Panc1 (cell line): ENCODE data around the gene GPC1. TPM values are rescaled to one million over a fixed set of nuclear protein-coding genes. Genes with fewer than 3 reads are reported as not detected.

Experiments
- ATAC-seq: fragments of 200-7000 bp; cut with Tn5 transposase; 2 replicates; pipeline ENCODE4 v1.9.1; 2020; ENCODE audit warnings: mild to moderate bottlenecking, moderate library complexity
- BruUV-seq: library from RNA; stranded (reverse); fragments of 400-500 nt; replicated peaks from 2 replicates; lab custom pipeline; 2021; lab: Mats Ljungman, UMichigan
- CTCF ChIA-PET: fragments of 300-600 bp; sonication (Branson Sonifier 250); formaldehyde crosslinking; loops from one replicate; lab custom pipeline; 2022; ENCODE audit warnings: antibody characterized with exemption; lab: Charles Lee
- POLR2A ChIA-PET: fragments of 300-600 bp; sonication (Branson Sonifier 250); formaldehyde crosslinking; loops from one replicate; lab custom pipeline; 2022; ENCODE audit warnings: antibody characterized with exemption; lab: Charles Lee
- DNase-seq: peaks from one replicate; pipeline ENCODE4 v3.0.0-alpha.2; 2010; ENCODE audit warnings: low read depth, low spot score
- H3K27ac ChIP-seq: 2 replicates; pipeline ENCODE4 v1.5.1; 2011; ENCODE audit warnings: mild to moderate bottlenecking, low read length, inconsistent platforms
- H3K27me3 ChIP-seq: fragments of 200-500 bp; sonication (Bioruptor generic); 2 replicates; pipeline ENCODE4 v1.6.0; 2014; ENCODE audit warnings: low read length, inconsistent platforms; ENCODE audit not compliant: control insufficient read depth, insufficient read depth
- H3K36me3 ChIP-seq: fragments of 200-500 bp; sonication (Bioruptor generic); 2 replicates; pipeline ENCODE4 v1.5.1; 2014; ENCODE audit warnings: inconsistent platforms, mild to moderate bottlenecking, low read length, moderate library complexity; ENCODE audit not compliant: control insufficient read depth, insufficient read depth
- H3K4me1 ChIP-seq: 2 replicates; pipeline ENCODE4 v1.5.1; 2011; ENCODE audit warnings: inconsistent platforms, mild to moderate bottlenecking, low read length, moderate library complexity; ENCODE audit not compliant: control insufficient read depth, insufficient read depth
- H3K4me3 ChIP-seq, 2 experiments: 2 replicates each; pipeline ENCODE4 v1.5.1; 2011 to 2012; ENCODE audit warnings: low read depth in 2 of 2, low read length in 2 of 2, mild to moderate bottlenecking in 2 of 2, inconsistent platforms in 1 of 2, moderate library complexity in 1 of 2
- H3K9me3 ChIP-seq: fragments of 200-500 bp; sonication (Bioruptor generic); 2 replicates; pipeline ENCODE4 v1.5.1; 2014; ENCODE audit warnings: low read depth, mild to moderate bottlenecking, inconsistent platforms, low read length, moderate library complexity; ENCODE audit not compliant: control insufficient read depth, insufficient read depth
- CTCF ChIP-seq: fragments of 450-650 bp; IDR thresholded peaks from 2 replicates; pipeline ENCODE4 v1.5.1; 2017; ENCODE audit warnings: mild to moderate bottlenecking
- POLR2AphosphoS5 ChIP-seq: IDR thresholded peaks from 2 replicates; pipeline ENCODE4 v1.6.1; 2012; ENCODE audit warnings: mild to moderate bottlenecking, low read depth, low read length, moderate library complexity
- REST ChIP-seq, 2 experiments: IDR thresholded peaks; 2 replicates each; pipeline ENCODE4 v1.6.1; 2011 to 2012; ENCODE audit warnings: low read depth in 2 of 2, control low read depth in 1 of 2, low read length in 1 of 2, mild to moderate bottlenecking in 1 of 2, moderate library complexity in 1 of 2; ENCODE audit not compliant: insufficient read depth in 1 of 2
- SIN3A ChIP-seq: IDR thresholded peaks from 2 replicates; pipeline ENCODE4 v1.6.1; 2012; ENCODE audit warnings: low read depth, mild to moderate bottlenecking, low read length, moderate library complexity, borderline replicate concordance; ENCODE audit not compliant: insufficient read depth
- TCF7L2 ChIP-seq: IDR thresholded peaks from 2 replicates; pipeline ENCODE4 v1.6.1; 2011; ENCODE audit warnings: mild to moderate bottlenecking, low read depth, low read length, inconsistent platforms
- in situ Hi-C: cut with HindIII; loops from 2 replicates; pipeline ENCODE4 v1.10.0; 2016; ENCODE audit warnings: low sequenced_read_pairs, low pct_unique_long_range_greater_than_20kb
- intact Hi-C: fragments of 100-400 bp; cut with micrococcal nuclease; formaldehyde crosslinking; loops from one replicate; pipeline ENCODE4 v1.10.0; 2022; ENCODE audit not compliant: unreplicated experiment
- total RNA-seq: library from RNA; stranded (reverse); gene quantifications from one replicate; pipeline ENCODE4 v1.2.1, GENCODE V29; 2021; ENCODE audit not compliant: unreplicated experiment

Gene GPC1
- total RNA-seq, 1 experiment from 2014 or later = 88.7 TPM

GRCh38 chr2:240448387-240449274 lies 13.2 kb downstream of the GPC1 start:
- Histone ChIP-seq H3K9me3 (no peaks in the 10 kb centered on the region), H3K27me3 (no peaks in the 10 kb centered on the region), H3K4me1 (peaks cover 28% of the 10 kb centered on the region), H3K27ac (no peak overlapping the region), H3K36me3 (no peaks in the 10 kb centered on the region), H3K4me3 (no peak overlapping the region)
- POLR2A ChIA-PET = no interaction called here
- in situ Hi-C loops (no loop called here), intact Hi-C loops (no loop called here)
- BruUV-seq = no TSS peak
- DNase-seq = no peak
- TF ChIP-seq SIN3A (no peak), POLR2AphosphoS5 (no peak)
- no peak for ATAC-seq
- CTCF ChIA-PET = interaction anchor here (0.7 kb wide), 1 partner anchor 79 kb away, joined by 3 read pairs; no protein-coding TSS in a partner anchor

- H3K36me3 ChIP-seq = no peaks in the 10 kb centered on the region
- no peaks in the 10 kb centered on the region for H3K27me3 ChIP-seq
- H3K27ac ChIP-seq = no peak overlapping the region
- no peak overlapping the region for H3K4me3 ChIP-seq
- in situ Hi-C loops = no loop called here
- ATAC-seq (peak; percentile 33), DNase-seq (no peak)
- H3K4me1 ChIP-seq = peaks cover 37% of the 10 kb centered on the region
- BruUV-seq = no TSS peak
- CTCF ChIA-PET = interaction anchor here (0.6 kb wide), 1 partner anchor 63 kb away, joined by 4 read pairs; no protein-coding TSS in a partner anchor
- POLR2A ChIA-PET = interaction anchor here (0.5 kb wide), 1 partner anchor 181 kb away, joined by 3 read pairs; no protein-coding TSS in a partner anchor
- intact Hi-C loops = no loop called here
- no peak for TF ChIP-seq POLR2AphosphoS5
- H3K9me3 ChIP-seq = no peaks in the 10 kb centered on the region
These were observed 14.5 kb downstream of the GPC1 start for GRCh38 chr2:240449764-240450531.

GRCh38 chr2:240450532-240451107 lies 15.2 kb downstream of the GPC1 start:
- intact Hi-C loops (no loop called here), in situ Hi-C loops (no loop called here)
- TF ChIP-seq SIN3A (no peak), POLR2AphosphoS5 (no peak), TCF7L2 (no peak), CTCF (no peak), REST (IDR thresholded peaks at IDR 0.05; ENCODE audit: insufficient read depth in 1 of 2, low read depth in 2 of 2, low read length in 1 of 2) (no peak)
- no TSS peak for BruUV-seq
- ChIA-PET POLR2A (no interaction called here), CTCF (interaction anchor here (0.8 kb wide), 1 partner anchor 217 kb away, joined by 6 read pairs; no protein-coding TSS in a partner anchor)
- H3K4me1 ChIP-seq = peaks cover 43% of the 10 kb centered on the region
- no peak overlapping the region for H3K4me3 ChIP-seq
- DNase-seq (no peak), ATAC-seq (peak; percentile 6)
- no peaks in the 10 kb centered on the region for H3K27me3 ChIP-seq
- no peaks in the 10 kb centered on the region for H3K36me3 ChIP-seq
- H3K9me3 ChIP-seq = no peaks in the 10 kb centered on the region
- H3K27ac ChIP-seq = peak overlapping the region; percentile 71
